ENCODE data around the gene FCSK. TPM values are rescaled to one million over a fixed set of nuclear protein-coding genes. Genes with fewer than 3 reads are reported as not detected.

FCSK gene
- total RNA-seq, 1 donor from 2014 or later: 8.7 TPM

DNA sequence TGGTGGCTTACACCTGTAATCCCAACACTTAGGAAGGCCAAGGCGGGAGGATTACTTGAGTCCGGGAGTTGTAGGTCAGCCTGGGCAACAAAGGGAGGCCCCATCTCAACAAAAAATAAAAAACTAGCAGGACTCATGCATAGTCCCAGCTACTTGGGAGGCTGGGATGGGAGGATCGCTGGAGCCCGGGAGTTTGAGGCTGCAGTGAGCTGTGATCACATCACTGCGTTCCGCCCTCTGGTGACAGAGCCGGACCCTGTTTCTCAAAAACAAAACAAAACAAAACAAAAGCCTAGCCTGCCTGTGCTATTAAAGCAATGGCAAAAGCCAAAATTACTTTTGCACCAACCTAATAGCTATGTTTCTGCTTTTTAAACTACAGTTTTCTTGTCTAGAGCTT lies 1.5 kb downstream of the FCSK start:
- no peak for DNase-seq

DNA sequence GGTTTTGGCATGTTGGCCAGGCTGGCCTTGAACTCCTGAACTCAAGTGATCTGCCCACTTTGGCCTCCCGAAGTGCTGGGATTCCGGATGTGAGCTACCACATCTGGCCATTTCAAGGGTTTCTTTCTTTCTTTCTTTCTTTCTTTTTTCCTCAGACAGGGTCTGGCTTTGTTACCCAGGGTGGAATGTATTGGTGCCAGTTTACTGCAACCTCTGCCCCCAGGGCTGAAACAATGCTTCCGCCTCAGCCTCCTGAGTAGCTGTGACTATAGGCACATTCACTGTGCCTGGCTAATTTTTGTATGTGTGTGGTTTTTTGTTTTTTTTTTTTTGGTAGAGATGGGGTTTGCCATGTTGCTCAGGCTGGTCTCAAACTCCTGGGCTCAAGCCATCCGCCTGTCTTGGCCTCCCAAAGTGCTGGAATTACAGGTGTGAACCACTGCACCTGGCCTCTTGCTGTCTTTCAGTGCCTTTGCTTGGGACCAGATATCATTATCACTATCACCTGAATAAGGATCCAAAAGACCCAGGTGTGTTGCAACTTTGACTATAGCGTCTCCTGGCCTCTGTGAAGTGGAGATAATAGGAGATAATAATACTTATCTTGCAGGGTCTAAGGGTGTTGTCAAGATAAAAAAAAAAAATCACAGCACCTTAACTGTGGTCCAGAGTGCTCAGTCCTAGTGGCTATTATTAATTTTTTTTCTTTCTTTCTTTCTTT lies 3.2 kb downstream of the FCSK start:
- no peak for DNase-seq

DNA sequence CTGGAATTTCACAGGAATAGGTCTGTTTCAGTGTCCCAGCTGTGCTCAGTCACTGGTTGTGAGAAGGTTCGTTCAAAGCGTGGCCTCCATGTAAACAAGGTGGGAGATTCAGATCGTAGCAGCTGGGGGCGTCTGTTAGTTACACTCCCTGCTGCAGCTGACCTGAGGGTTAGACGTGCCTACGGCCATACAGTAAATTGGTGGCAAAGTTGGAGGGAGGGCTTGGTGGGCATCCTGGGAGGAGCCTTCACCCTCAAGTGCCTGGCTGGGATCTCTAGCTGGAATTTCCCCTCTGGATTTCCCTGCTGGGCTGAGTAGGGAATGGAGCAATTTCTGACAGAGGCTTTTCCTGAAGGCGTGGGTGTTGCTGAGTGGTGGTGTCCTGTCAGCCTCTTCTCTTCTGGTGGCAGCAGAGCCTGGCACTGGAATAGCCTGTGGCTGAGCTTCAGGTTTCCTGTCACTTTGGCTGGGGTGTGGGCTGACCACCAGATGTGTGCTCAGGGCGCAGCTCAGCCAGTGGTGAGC lies 6.4 kb downstream of the FCSK start:
- no peak for DNase-seq

DNA sequence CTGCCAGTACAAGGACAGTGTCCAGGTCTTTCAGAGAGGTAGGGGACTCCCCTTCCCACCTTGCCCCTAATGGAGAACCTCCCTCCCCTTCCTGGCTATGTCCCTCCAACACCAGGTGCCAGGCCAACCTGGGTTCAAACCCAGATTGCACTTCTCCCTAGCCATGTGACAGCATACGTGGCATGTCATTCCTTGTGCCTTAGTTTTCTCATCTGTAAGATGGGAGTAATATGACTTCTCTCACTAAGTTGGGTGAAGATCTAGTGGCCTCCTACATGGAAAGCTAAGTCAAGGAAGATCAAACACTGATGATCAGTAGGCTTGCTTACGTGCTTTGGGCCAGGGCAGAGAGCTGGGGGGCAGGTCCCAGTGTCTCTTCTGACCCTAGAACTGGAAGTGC lies 8.8 kb downstream of the FCSK start:
- DNase-seq: no peak

DNA sequence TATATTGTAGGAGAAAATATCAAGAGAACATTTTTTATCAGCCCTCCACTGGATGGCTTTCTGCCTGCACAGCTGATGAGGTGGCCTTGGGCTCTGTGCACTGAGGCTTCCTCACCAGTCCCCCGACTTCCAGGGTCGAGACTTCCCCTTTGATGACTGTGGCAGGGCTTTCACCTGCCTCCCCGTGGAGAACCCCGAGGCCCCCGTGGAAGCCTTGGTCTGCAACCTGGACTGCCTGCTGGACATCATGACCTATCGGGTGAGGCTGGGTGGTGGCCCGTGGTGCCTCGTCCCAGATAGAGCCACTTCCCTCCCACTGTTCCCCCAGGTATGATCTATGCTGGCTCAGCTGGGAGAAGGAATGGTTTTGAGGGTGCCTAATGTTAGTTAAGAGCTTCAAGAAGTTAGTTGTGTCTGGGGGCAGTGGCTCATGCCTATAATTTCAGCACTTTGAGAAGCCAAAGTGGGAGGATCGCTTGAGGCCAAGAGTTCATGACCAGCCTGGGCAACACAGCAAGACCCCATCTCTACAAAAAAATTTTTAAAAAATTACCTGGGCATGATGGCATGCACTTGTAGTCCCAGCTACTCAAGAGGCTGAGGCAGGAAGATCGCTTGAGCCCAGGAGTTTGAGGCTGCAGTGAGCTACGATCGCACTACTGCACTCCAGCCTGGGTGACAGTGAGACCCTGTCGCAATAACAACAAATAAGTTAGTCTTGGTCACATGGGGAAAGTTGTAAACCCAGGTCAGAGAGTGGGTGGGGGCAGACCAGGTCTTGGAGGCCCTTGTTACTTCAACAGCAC lies 11.8 kb downstream of the FCSK start:
- no peak for DNase-seq

DNA sequence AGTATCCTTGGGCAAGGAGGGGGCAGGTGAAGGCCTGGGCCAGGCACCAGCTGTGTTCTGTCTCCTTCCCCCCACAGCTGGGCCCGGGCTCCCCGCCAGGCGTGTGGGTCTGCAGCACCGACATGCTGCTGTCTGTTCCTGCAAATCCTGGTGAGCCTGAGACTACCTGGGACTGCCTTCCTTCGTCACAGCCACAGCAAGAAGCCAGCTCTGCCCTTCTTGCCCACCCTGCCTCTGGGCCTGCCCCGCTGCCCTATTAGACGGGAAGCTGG lies 12.3 kb downstream of the FCSK start:
- DNase-seq: no peak

DNA sequence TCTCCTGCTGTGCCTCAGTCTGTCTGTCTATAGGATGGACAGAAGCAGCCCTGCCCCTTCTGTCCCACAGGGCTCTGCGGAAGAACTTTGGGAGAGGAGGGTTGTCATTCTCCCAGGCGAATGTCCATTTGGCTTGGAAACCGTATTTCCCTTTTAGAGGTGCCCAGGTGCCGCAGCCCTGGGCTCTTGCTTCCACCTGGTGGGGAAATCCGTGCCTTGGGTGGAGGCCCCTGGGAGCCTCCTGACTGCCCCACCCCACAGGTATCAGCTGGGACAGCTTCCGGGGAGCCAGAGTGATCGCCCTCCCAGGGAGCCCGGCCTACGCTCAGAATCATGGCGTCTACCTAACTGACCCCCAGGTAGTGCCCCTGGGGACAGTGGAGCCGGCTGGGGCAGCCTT lies 12.7 kb downstream of the FCSK start:
- no peak for DNase-seq

DNA sequence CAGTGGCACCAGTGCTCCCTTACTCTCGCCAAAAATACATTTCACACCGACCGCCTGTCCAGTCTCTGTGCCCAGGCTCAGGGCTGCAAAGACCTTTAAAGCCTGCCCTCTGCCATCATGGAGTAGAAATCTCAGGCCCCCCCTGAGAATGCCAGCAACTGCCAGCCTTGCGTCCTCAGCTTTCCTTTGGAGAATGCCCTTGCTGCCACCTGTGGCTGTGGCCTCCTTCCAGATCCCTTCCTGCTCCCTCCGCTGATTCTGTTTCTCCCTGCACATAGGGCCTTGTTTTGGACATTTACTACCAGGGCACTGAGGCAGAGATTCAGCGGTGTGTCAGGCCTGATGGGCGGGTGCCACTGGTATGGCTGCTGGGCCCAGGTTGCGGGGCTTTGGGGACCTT lies 13.2 kb downstream of the FCSK start:
- DNase-seq: no peak

DNA sequence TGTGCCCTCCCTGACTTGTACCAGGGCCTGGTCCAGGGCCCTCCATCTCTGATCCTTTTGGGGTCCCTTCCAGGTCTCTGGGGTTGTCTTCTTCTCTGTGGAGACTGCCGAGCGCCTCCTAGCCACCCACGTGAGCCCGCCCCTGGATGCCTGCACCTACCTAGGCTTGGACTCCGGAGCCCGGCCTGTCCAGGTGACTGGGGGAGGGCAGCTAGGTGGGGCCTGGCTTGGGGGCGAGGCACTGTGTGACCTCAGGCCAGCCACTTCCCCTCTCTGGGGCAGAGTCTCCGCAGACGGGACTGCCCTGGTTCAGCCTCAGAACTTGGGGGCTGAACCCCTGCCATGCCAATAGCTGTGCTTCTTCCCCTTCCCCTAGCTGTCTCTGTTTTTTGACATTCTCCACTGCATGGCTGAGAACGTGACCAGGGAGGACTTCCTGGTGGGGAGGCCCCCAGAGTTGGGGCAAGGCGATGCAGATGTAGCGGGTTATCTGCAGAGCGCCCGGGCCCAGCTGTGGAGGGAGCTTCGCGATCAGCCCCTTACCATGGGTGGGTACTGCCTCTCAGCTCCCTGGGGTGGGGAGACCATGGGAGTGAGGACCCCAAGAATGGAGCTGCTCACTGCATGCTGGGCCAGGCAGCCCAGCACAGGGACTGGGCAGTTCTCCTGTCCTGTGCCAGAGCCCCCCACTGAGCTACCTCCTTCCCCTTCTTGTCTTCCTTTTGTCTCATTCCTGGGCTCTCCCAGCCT lies 14.6 kb downstream of the FCSK start:
- DNase-seq: no peak

DNA sequence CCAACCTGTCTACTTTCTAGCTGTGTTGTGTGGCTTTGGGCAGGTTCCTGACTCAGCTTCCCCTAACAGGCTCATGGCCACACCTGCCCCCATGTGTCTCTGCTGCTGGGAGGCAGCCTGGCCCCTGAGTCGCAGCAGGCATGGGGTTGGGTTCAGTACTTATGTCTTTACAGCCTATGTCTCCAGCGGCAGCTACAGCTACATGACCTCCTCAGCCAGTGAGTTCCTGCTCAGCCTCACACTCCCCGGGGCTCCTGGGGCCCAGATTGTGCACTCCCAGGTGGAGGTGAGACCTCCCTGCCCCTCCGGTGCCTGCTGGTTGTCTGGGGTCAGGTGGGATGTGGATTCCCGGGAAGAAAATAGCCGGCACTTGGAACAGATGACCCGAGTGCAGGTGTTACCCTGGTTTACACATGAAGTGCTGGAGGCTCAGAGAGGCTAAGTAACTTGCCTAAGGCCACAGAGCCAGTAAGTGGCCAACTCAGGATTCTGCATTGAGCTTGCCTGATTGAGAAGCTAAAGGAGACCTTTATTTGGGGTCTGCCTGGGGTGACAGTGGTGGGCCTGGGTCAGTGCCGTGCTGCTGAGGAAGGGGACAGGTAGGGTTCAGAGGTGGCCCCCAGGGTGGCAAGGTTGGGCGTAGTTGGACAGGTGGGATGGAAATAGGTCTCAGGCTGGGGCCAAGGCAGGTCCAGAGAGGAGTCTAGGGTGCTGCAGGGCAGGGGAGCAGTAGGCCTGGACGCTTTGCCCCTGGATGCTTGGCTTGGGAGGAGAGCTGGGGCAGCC lies 15.9 kb downstream of the FCSK start:
- DNase-seq: no peak

DNA sequence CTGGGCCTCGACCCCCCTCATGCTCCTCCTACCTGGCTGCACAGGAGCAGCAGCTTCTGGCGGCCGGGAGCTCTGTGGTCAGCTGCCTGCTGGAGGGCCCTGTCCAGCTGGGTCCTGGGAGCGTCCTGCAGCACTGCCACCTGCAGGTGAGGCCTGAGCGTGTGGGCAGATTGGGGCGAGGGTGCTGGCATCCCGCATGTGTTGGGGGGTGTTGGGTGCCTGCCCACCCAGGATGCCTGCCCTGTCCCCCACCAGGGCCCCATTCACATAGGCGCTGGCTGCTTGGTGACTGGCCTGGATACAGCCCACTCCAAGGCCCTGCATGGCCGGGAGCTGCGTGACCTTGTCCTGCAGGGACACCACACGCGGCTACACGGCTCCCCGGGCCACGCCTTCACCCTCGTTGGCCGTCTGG lies 16.5 kb downstream of the FCSK start:
- no peak for DNase-seq

DNA sequence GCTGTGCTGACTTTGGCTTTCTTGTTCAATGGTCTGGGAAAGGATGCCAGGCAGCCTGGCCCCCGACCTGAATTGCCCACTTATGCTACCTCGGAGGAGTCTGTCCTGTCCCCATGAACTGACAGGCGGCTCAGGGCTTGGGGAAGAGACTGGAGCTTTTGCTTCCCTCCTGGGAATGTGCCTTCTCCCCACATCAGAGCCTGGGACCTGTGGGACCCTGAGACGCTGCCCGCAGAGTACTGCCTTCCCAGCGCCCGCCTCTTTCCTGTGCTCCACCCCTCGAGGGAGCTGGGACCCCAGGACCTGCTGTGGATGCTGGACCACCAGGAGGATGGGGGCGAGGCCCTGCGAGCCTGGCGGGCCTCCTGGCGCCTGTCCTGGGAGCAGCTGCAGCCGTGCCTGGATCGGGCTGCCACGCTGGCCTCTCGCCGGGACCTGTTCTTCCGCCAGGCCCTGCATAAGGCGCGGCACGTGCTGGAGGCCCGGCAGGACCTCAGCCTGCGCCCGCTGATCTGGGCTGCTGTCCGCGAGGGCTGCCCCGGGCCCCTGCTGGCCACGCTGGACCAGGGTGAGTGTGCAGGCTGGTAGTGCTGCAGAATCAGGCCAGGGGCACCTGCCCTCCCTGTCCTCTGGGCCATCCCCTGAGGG lies 18.5 kb downstream of the FCSK start:
- DNase-seq: no peak

DNA sequence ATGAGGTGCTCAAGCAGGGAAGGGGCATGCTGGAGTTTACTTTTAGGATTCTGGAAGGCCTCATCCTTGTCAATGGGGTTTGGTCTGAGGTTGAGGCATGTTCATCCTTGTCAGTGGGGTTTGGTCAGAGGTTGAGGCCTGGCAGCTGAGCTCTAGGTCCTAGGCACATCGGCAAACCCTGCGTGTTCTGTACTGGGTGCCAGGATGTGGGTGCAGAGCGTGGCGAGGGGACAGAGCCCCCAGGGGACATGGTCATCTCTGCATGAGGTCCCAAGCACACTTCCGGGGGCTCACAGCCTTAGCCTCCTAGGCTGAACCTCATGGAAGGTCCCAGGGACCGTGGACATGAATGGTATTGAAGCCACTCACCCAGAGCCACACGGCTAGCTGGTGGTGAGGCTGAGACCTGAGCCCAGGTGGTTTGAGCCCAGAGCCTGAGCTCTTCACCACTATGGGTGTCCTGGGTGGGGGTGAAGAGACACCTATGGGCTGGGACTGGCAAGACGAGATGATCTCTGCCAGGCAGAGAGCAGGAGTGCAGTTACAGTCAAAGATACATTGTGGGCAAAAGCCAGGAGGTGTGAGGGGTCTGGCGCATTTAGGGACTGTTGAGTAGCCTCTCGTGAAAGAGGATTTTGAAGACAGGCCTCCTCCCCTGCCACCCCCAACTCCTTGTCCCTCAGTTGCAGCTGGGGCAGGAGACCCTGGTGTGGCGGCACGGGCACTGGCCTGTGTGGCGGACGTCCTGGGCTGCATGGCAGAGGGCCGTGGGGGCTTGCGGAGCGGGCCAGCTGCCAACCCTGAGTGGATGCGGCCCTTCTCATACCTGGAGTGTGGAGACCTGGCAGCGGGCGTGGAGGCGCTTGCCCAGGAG lies 19.3 kb downstream of the FCSK start:
- no peak for DNase-seq

DNA sequence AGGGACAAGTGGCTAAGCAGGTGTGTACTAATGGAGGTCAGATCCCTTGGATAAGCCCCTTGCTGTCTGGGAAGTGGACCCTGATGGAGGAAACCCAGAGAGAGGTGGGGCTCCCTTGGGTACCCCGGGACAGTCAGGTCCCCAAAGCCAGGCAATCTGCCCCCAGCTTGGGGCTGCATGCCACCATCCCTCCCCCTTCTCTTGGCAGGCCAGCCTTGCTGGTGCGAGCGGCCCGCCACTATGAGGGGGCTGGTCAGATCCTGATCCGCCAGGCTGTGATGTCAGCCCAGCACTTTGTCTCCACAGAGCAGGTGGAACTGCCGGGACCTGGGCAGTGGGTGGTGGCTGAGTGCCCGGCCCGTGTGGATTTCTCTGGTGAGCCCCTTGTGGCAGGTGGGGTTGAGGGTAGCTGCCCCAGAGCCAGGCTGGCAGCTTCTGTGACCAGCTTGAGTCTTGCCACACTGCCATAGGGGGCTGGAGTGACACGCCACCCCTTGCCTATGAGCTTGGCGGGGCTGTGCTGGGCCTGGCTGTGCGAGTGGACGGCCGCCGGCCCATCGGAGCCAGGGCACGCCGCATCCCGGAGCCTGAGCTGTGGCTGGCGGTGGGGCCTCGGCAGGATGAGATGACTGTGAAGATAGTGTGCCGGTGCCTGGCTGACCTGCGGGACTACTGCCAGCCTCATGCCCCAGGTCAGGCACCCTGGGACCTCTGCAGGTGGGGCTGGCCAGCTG lies 20.1 kb downstream of the FCSK start:
- no peak for DNase-seq

DNA sequence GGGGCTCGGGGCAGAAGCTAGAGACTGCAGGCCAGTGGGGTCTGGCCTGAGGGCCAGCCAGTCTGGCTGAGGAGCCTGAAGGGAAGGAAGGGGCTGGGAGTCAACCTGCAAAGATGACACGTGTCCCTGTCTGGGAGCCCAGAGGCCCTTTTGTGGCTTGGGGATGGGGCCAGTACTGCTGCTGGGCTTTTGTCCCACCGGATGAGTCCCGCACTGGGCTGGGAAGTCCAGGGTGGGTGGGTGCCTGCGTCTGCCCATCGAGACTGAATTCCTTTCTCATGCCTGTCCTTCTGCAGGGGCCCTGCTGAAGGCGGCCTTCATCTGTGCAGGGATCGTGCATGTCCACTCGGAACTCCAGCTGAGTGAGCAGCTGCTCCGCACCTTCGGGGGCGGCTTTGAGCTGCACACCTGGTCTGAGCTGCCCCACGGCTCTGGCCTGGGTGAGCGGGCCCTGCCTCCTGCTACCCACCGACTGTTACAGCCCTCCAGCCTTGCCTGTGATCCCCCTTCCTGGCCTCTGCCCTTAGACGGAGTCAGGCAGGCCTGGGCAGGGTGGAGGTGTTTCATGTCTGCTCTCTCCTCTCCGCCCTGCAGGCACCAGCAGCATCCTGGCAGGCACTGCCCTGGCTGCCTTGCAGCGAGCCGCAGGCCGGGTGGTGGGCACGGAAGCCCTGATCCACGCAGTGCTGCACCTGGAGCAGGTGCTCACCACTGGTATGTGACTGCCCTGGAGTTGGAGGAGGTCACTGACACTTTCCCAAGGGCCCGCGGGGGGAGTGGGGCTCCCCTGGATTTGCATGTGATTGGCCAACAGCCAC lies 20.9 kb downstream of the FCSK start:
- DNase-seq: no peak

DNA sequence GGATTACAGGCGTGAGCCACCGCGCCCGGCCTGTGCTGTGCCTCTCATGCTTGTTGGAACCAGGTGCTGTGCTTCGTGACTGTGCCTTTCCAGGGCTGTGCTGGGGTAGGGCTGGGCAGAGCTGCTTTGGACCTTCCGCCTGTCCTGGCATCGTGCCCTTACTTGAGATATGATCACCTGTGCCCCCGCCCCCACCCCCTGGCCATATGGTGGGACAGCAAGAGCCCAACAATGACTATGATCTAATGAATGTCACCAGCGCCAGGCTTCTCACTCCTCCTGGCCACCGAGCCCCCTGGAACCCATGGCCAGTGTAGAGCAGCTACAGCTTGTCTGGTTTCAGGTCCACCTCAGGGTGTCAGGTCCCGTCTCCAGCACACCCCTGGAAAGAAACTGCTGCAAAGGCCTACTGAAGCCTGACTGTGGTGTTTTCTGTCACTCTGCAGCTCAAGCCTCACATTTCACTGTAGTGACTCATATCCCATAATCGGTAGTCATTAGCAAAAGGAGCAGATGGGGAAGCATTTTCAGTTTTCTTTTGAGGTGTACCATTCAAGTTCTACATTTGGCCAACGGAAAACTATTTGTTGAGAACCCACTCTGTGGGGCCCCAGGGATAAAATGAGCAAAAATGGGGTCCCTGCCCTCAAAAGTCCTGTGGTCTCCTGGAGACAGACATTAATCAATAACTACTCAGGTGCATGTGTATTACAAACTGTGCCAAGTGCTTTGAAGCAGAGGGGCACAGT lies 22.1 kb downstream of the FCSK start:
- DNase-seq: no peak

DNA sequence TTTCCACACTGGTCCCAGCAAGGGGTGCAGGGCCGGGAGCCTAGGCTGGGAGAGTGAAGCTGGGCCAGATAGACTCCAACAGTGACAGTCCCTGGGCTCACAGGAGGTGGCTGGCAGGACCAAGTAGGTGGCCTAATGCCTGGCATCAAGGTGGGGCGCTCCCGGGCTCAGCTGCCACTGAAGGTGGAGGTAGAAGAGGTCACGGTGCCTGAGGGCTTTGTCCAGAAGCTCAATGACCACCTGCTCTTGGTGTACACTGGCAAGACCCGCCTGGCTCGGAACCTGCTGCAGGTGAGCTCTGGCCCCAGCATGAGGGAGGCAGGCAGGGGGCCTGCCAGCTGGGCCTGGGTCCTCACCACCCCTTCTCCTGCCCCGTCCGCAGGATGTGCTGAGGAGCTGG lies 23.8 kb downstream of the FCSK start:
- no peak for DNase-seq

DNA sequence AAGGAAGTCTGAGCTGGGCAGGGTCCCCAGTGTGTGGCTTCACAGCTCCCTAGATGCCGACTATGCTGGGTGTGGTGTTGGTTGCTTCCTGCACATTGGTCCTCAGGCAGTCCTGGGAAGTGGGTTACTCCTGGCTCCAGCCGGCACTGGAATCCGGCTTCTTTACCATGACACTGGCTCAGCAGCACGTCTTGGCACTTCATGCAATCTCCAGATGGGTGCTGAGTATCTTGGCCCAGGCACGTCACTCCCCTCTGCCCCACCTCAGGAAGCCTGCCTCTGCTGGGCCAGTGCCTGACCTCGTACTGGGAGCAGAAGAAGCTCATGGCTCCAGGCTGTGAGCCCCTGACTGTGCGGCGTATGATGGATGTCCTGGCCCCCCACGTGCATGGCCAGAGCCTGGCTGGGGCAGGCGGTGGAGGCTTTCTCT lies 24.5 kb downstream of the FCSK start:
- DNase-seq: no peak
